SK-N-SH treated with all-trans-retinoic acid at 6 μM for 48 hours (cell line): ENCODE results near the gene NTPCR.
A peak's percentile ranks its signal among the peaks of the same experiment; 100 is the strongest.

ENCODE experiments used
- ATAC-seq: fragments of 200-7000 bp; cut with Tn5 transposase; 3 replicates; pipeline ENCODE4 v1.9.1; 2020; ENCODE audit warnings: mild to moderate bottlenecking, moderate library complexity
- ARNTL ChIP-seq: fragments of 450-650 bp; formaldehyde crosslinking; IDR thresholded peaks from 2 replicates; pipeline ENCODE4 v1.5.0; 2020; ENCODE audit warnings: low read depth, mild to moderate bottlenecking, moderate library complexity, borderline replicate concordance
- BACH2 ChIP-seq: fragments of 250-450 bp; sonication (Bioruptor Pico); IDR thresholded peaks from 2 replicates; pipeline ENCODE4 v1.9.0; 2021; ENCODE audit warnings: mild to moderate bottlenecking, borderline replicate concordance
- CSDC2 ChIP-seq: fragments of 250-450 bp; sonication (Bioruptor Pico); IDR thresholded peaks from 2 replicates; pipeline ENCODE4 v1.5.0; 2020; ENCODE audit warnings: mild to moderate bottlenecking, moderate library complexity
- ESRRG ChIP-seq: fragments of 250-450 bp; sonication (Bioruptor Pico); IDR thresholded peaks from 2 replicates; pipeline ENCODE4 v1.6.1; 2021; ENCODE audit warnings: mild to moderate bottlenecking
- GLIS3 ChIP-seq: fragments of 250-450 bp; sonication (Bioruptor Pico); IDR thresholded peaks from 2 replicates; pipeline ENCODE4 v1.5.0; 2020; ENCODE audit warnings: mild to moderate bottlenecking, moderate library complexity
- ISL1 ChIP-seq: fragments of 250-450 bp; sonication (Bioruptor Pico); IDR thresholded peaks from 2 replicates; pipeline ENCODE4 v2.1.2; 2022; ENCODE audit warnings: mild to moderate bottlenecking, moderate library complexity
- OSR1 ChIP-seq: fragments of 250-450 bp; sonication (Bioruptor Pico); IDR thresholded peaks from 2 replicates; pipeline ENCODE4 v1.8.0; 2022; ENCODE audit warnings: moderate library complexity, mild to moderate bottlenecking, inconsistent platforms
- PPARA ChIP-seq: fragments of 250-450 bp; sonication (Bioruptor Pico); IDR thresholded peaks from 2 replicates; pipeline ENCODE4 v1.5.0; 2020; ENCODE audit warnings: mild to moderate bottlenecking, borderline replicate concordance
- RARB ChIP-seq: fragments of 250-450 bp; sonication (Bioruptor Pico); IDR thresholded peaks from 2 replicates; pipeline ENCODE4 v1.8.0; 2021; ENCODE audit warnings: mild to moderate bottlenecking, moderate library complexity
- SNAI2 ChIP-seq: fragments of 250-450 bp; sonication (Bioruptor Pico); IDR thresholded peaks from 2 replicates; pipeline ENCODE4 v1.5.0; 2020; ENCODE audit warnings: mild to moderate bottlenecking, moderate library complexity
- TCF4 ChIP-seq: fragments of 250-450 bp; sonication (Bioruptor Pico); IDR thresholded peaks from 2 replicates; pipeline ENCODE4 v1.8.0; 2021; ENCODE audit warnings: mild to moderate bottlenecking, moderate library complexity, borderline replicate concordance
- TOX ChIP-seq: fragments of 250-450 bp; sonication (Bioruptor Pico); IDR thresholded peaks from 2 replicates; pipeline ENCODE4 v1.8.0; 2021; ENCODE audit warnings: mild to moderate bottlenecking, moderate library complexity, borderline replicate concordance
- ZC3H10 ChIP-seq: fragments of 250-450 bp; sonication (Bioruptor Pico); IDR thresholded peaks from 2 replicates; pipeline ENCODE4 v1.5.1; 2021; ENCODE audit warnings: mild to moderate bottlenecking, moderate library complexity
- ZFP3 ChIP-seq: fragments of 250-450 bp; sonication (Bioruptor Pico); IDR thresholded peaks from 2 replicates; pipeline ENCODE4 v1.5.0; 2020; ENCODE audit warnings: mild to moderate bottlenecking, moderate library complexity
- ZFP30 ChIP-seq: fragments of 450-650 bp; formaldehyde crosslinking; IDR thresholded peaks from 2 replicates; pipeline ENCODE4 v1.5.0; 2022; ENCODE audit warnings: mild to moderate bottlenecking, moderate library complexity
- ZNF70 ChIP-seq: fragments of 450-650 bp; formaldehyde crosslinking; IDR thresholded peaks from 2 replicates; pipeline ENCODE4 v1.5.0; 2020; ENCODE audit warnings: mild to moderate bottlenecking, moderate library complexity
- ZNF8 ChIP-seq: fragments of 450-650 bp; formaldehyde crosslinking; IDR thresholded peaks from 2 replicates; pipeline ENCODE4 v1.5.0; 2020; ENCODE audit warnings: mild to moderate bottlenecking, moderate library complexity
- TF ChIP-seq, protein P1 (sequence below): fragments of 250-450 bp; sonication (Bioruptor Pico); IDR thresholded peaks from 2 replicates; pipeline ENCODE4 v1.5.1; 2021; ENCODE audit warnings: mild to moderate bottlenecking, moderate library complexity
- TF ChIP-seq, protein P2 (sequence below): fragments of 250-450 bp; sonication (Bioruptor Pico); IDR thresholded peaks from 2 replicates; pipeline ENCODE4 v1.8.0; 2021; ENCODE audit warnings: low read depth, mild to moderate bottlenecking, moderate library complexity, borderline replicate concordance
- TF ChIP-seq, protein P3 (sequence below): fragments of 250-450 bp; sonication (Bioruptor Pico); IDR thresholded peaks from 2 replicates; pipeline ENCODE4 v1.5.1; 2020; ENCODE audit warnings: low read depth, mild to moderate bottlenecking, moderate library complexity
- TF ChIP-seq, protein P4 (sequence below): fragments of 250-450 bp; sonication (Bioruptor Pico); IDR thresholded peaks from 2 replicates; pipeline ENCODE4 v1.5.0; 2020; ENCODE audit warnings: mild to moderate bottlenecking, moderate library complexity
- TF ChIP-seq, protein P5 (sequence below): fragments of 250-450 bp; sonication (Bioruptor Pico); IDR thresholded peaks from 2 replicates; pipeline ENCODE4 v1.8.0; 2020; ENCODE audit warnings: mild to moderate bottlenecking, moderate library complexity, borderline replicate concordance

The NTPCR gene

DNA sequence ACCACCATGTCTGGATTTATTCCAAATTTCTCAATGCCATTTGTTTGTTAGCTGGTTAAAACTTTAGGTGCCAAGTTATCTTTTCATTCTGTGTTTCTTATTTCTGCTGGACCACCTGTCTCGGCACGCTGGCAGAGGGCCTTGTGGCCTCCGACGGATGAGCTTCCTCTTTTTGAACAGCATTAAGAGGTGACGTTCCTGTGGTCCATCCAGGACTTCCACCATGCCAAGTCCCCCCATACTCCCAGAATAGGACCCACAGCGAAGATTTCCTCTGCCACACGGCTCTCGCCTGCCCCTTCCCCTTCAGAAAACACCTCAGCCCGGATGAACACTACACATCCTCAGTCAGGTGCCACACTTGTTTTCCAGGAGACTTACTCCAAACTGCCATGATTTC, 73.8 kb downstream of the NTPCR start:
- TF ChIP-seq PPARA = no peak
- TF ChIP-seq ZNF70 = no peak
- no peak for TF ChIP-seq CSDC2 (CRISPR knock-in tag)
- TF ChIP-seq SNAI2 = no peak
- TF ChIP-seq, protein P1, sequence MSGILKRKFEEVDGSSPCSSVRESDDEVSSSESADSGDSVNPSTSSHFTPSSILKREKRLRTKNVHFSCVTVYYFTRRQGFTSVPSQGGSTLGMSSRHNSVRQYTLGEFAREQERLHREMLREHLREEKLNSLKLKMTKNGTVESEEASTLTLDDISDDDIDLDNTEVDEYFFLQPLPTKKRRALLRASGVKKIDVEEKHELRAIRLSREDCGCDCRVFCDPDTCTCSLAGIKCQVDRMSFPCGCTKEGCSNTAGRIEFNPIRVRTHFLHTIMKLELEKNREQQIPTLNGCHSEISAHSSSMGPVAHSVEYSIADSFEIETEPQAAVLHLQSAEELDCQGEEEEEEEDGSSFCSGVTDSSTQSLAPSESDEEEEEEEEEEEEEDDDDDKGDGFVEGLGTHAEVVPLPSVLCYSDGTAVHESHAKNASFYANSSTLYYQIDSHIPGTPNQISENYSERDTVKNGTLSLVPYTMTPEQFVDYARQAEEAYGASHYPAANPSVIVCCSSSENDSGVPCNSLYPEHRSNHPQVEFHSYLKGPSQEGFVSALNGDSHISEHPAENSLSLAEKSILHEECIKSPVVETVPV (CRISPR knock-in tag) = no peak
- no peak for TF ChIP-seq TCF4 (CRISPR knock-in tag)
- TF ChIP-seq GLIS3 (CRISPR knock-in tag) = no peak
- TF ChIP-seq, protein P2, sequence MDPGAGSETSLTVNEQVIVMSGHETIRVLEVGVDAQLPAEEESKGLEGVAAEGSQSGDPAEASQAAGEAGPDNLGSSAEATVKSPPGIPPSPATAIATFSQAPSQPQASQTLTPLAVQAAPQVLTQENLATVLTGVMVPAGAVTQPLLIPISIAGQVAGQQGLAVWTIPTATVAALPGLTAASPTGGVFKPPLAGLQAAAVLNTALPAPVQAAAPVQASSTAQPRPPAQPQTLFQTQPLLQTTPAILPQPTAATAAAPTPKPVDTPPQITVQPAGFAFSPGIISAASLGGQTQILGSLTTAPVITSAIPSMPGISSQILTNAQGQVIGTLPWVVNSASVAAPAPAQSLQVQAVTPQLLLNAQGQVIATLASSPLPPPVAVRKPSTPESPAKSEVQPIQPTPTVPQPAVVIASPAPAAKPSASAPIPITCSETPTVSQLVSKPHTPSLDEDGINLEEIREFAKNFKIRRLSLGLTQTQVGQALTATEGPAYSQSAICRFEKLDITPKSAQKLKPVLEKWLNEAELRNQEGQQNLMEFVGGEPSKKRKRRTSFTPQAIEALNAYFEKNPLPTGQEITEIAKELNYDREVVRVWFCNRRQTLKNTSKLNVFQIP (CRISPR knock-in tag) = no peak
- no peak for TF ChIP-seq ZNF8 (CRISPR knock-in tag)
- no peak for TF ChIP-seq ZFP30 (CRISPR knock-in tag)
- TF ChIP-seq, protein P3, sequence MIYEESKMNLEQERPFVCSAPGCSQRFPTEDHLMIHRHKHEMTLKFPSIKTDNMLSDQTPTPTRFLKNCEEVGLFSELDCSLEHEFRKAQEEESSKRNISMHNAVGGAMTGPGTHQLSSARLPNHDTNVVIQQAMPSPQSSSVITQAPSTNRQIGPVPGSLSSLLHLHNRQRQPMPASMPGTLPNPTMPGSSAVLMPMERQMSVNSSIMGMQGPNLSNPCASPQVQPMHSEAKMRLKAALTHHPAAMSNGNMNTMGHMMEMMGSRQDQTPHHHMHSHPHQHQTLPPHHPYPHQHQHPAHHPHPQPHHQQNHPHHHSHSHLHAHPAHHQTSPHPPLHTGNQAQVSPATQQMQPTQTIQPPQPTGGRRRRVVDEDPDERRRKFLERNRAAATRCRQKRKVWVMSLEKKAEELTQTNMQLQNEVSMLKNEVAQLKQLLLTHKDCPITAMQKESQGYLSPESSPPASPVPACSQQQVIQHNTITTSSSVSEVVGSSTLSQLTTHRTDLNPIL (CRISPR knock-in tag) = no peak
- TF ChIP-seq OSR1 (CRISPR knock-in tag) = no peak
- no peak for TF ChIP-seq ESRRG (CRISPR knock-in tag)
- TF ChIP-seq, protein P4, sequence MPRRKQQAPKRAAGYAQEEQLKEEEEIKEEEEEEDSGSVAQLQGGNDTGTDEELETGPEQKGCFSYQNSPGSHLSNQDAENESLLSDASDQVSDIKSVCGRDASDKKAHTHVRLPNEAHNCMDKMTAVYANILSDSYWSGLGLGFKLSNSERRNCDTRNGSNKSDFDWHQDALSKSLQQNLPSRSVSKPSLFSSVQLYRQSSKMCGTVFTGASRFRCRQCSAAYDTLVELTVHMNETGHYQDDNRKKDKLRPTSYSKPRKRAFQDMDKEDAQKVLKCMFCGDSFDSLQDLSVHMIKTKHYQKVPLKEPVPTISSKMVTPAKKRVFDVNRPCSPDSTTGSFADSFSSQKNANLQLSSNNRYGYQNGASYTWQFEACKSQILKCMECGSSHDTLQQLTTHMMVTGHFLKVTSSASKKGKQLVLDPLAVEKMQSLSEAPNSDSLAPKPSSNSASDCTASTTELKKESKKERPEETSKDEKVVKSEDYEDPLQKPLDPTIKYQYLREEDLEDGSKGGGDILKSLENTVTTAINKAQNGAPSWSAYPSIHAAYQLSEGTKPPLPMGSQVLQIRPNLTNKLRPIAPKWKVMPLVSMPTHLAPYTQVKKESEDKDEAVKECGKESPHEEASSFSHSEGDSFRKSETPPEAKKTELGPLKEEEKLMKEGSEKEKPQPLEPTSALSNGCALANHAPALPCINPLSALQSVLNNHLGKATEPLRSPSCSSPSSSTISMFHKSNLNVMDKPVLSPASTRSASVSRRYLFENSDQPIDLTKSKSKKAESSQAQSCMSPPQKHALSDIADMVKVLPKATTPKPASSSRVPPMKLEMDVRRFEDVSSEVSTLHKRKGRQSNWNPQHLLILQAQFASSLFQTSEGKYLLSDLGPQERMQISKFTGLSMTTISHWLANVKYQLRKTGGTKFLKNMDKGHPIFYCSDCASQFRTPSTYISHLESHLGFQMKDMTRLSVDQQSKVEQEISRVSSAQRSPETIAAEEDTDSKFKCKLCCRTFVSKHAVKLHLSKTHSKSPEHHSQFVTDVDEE (CRISPR knock-in tag) = no peak
- TF ChIP-seq ZFP3 (CRISPR knock-in tag) = no peak
- TF ChIP-seq ARNTL (CRISPR knock-in tag) = no peak
- no peak for TF ChIP-seq ZC3H10 (CRISPR knock-in tag)
- no peak for TF ChIP-seq ISL1 (CRISPR knock-in tag)
- TF ChIP-seq, protein P5, sequence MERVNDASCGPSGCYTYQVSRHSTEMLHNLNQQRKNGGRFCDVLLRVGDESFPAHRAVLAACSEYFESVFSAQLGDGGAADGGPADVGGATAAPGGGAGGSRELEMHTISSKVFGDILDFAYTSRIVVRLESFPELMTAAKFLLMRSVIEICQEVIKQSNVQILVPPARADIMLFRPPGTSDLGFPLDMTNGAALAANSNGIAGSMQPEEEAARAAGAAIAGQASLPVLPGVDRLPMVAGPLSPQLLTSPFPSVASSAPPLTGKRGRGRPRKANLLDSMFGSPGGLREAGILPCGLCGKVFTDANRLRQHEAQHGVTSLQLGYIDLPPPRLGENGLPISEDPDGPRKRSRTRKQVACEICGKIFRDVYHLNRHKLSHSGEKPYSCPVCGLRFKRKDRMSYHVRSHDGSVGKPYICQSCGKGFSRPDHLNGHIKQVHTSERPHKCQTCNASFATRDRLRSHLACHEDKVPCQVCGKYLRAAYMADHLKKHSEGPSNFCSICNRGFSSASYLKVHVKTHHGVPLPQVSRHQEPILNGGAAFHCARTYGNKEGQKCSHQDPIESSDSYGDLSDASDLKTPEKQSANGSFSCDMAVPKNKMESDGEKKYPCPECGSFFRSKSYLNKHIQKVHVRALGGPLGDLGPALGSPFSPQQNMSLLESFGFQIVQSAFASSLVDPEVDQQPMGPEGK (CRISPR knock-in tag) = no peak
- ATAC-seq = no peak

DNA sequence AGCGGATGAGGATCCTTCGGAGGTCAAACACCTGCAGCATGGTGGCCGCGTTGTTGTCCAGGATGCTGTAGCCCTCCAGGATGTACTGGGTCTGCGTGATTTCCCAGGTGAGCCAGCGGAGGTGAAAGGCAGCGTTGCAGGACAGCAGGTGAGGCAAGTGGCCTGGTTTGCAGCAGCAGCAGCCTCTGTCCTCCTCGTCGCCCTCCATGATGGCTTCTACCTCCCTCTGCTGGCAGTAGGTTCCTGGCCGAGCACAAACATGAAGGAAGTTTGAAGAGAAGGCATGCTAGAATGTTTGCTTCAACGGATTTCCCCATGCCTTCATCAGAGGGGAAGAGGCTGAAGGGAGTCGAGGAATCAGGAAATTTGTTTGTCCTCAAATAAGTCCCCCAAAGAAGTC, 74.7 kb downstream of the NTPCR start:
- peak; percentile 81 for ATAC-seq
- TF ChIP-seq, protein P4 (CRISPR knock-in tag) = no peak
- TF ChIP-seq TCF4 (CRISPR knock-in tag) (no peak), ESRRG (CRISPR knock-in tag) (no peak), ISL1 (CRISPR knock-in tag) (no peak), BACH2 (CRISPR knock-in tag) (no peak), ZNF8 (CRISPR knock-in tag) (no peak), ZNF70 (no peak), RARB (CRISPR knock-in tag) (no peak), ZFP30 (CRISPR knock-in tag) (no peak), GLIS3 (CRISPR knock-in tag) (no peak), PPARA (no peak), ZFP3 (CRISPR knock-in tag) (no peak), TOX (CRISPR knock-in tag) (no peak), CSDC2 (CRISPR knock-in tag) (no peak), OSR1 (CRISPR knock-in tag) (no peak)
- TF ChIP-seq, protein P5 (CRISPR knock-in tag) = no peak
- TF ChIP-seq, protein P1 (CRISPR knock-in tag) = no peak
